Activated naive CD8-positive, alpha-beta T cell treated with anti-CD3 and anti-CD28 coated beads, Interleukin-2, amount 50 U/mL, for 24 hours (primary cell): Measurements from ENCODE around the gene TRIM36.
A peak's percentile ranks its signal among the peaks of the same experiment; 100 is the strongest.

Experiments
- ATAC-seq: fragments of 150-1000 bp; cut with Tn5 transposase; one replicate; pipeline ENCODE4 v1.10.0; 2021
- DNase-seq: peaks from one replicate; pipeline ENCODE4 v3.0.0; 2021
- H3K27ac Mint-ChIP-seq: one replicate; pipeline ENCODE4 v1.8.0; 2021; ENCODE audit warnings: mild to moderate bottlenecking, mixed read lengths
- H3K27me3 Mint-ChIP-seq: one replicate; pipeline ENCODE4 v1.8.0; 2021; ENCODE audit warnings: mixed read lengths
- H3K36me3 Mint-ChIP-seq: one replicate; pipeline ENCODE4 v1.8.0; 2021; ENCODE audit warnings: low read depth, mixed read lengths
- H3K4me1 Mint-ChIP-seq: one replicate; pipeline ENCODE4 v1.8.0; 2021; ENCODE audit warnings: mixed read lengths
- H3K4me3 Mint-ChIP-seq: one replicate; pipeline ENCODE4 v1.8.0; 2021; ENCODE audit warnings: mild to moderate bottlenecking, moderate library complexity, mixed read lengths
- H3K9me3 Mint-ChIP-seq: one replicate; pipeline ENCODE4 v1.8.0; 2021; ENCODE audit warnings: mixed read lengths

The TRIM36 gene

GRCh38 chr5:115169487-115170133, at the start of gene TRIM36:
Gene TRIM36, minus strand, starts transcription at chr5:115169908. Its CDS starts 274 bp downstream, at chr5:115169634.
- peak; percentile 97 for ATAC-seq
- H3K36me3 Mint-ChIP-seq: peaks cover 6% of the 10 kb centered on the region

GRCh38 chr5:115214541-115214940, 44.8 kb upstream of the TRIM36 start:
- Mint-ChIP-seq H3K9me3 (no peaks in the 10 kb centered on the region), H3K4me3 (no peak overlapping the region), H3K27ac (no peak overlapping the region), H3K36me3 (peaks cover 28% of the 10 kb centered on the region), H3K27me3 (no peaks in the 10 kb centered on the region), H3K4me1 (peaks cover 10% of the 10 kb centered on the region)
- ATAC-seq: no peak
- DNase-seq: no peak

More at GRCh38 chr5:115169487-115170133, at the start of gene TRIM36:
- no peak within 1 kb of the TSS for H3K27ac Mint-ChIP-seq
- peaks cover 20% of the 10 kb centered on the region for H3K9me3 Mint-ChIP-seq
- H3K4me1 Mint-ChIP-seq: peaks cover 14% of the 10 kb centered on the region
- H3K27me3 Mint-ChIP-seq: peaks cover 63% of the 10 kb centered on the region
- DNase-seq: peak; percentile 94
- H3K4me3 Mint-ChIP-seq: peak within 1 kb of the TSS; percentile 79

GRCh38 chr5:115209279-115209678, 39.6 kb upstream of the TRIM36 start:
- H3K4me3 Mint-ChIP-seq: no peak overlapping the region

DNA sequence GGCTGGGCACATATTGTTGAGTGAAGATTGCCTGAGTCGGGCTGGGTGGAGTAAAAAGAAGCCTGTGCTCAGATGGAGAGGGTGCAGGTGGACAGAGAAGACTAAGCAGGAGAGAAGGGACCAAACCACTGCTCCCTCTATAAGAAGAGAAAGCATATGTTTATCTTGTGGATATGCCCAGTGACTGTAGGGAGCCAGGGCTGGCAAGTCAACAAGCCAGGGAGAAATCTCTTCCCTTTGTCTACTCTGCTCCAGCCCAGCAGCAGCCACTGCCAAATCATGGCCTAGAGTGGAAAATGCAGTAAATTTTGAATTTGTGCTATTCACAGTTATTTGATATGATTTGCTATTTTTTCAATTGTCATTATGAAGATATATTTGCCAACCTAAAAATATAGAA, 33.2 kb upstream of the TRIM36 start:
- H3K9me3 Mint-ChIP-seq: peaks cover 4% of the 10 kb centered on the region
- H3K4me3 Mint-ChIP-seq: no peak overlapping the region
- no peaks in the 10 kb centered on the region for H3K4me1 Mint-ChIP-seq
- H3K27ac Mint-ChIP-seq: no peak overlapping the region
- H3K36me3 Mint-ChIP-seq: peaks cover 5% of the 10 kb centered on the region
- H3K27me3 Mint-ChIP-seq: no peaks in the 10 kb centered on the region
- ATAC-seq (no peak), DNase-seq (no peak)

More at GRCh38 chr5:115209279-115209678, 39.6 kb upstream of the TRIM36 start:
- Mint-ChIP-seq H3K27me3 (no peaks in the 10 kb centered on the region), H3K27ac (peak overlapping the region; percentile 71), H3K4me1 (peaks cover 17% of the 10 kb centered on the region), H3K9me3 (no peaks in the 10 kb centered on the region), H3K36me3 (peaks cover 23% of the 10 kb centered on the region)
- peak; percentile 46 for DNase-seq
- ATAC-seq: peak; percentile 99

DNA sequence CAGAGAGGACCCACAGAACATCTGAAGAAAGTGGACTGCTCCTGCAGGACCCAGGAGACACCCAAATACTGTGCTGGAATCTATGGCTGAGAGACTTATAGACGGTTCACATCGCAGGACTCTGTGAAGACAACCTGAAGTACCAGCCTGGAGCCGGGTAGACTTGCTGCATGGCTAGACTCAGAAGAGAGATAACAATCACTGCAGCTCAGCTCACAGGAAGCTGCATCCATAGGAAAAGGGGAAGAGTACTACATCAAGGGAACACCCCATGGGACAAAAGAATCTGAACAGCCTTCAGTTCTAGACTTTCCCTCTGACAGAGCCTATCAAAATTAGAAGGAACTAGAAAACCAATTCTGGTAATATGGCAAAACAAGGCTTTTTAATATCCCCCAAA, 26.5 kb upstream of the TRIM36 start:
- Mint-ChIP-seq H3K27ac (no peak overlapping the region), H3K27me3 (peaks cover 1% of the 10 kb centered on the region), H3K4me1 (no peaks in the 10 kb centered on the region), H3K4me3 (no peak overlapping the region), H3K36me3 (peaks cover 3% of the 10 kb centered on the region), H3K9me3 (peaks cover 4% of the 10 kb centered on the region)
- no peak for ATAC-seq
- DNase-seq: no peak

- Mint-ChIP-seq H3K4me3 (no peak overlapping the region), H3K27me3 (peaks cover 1% of the 10 kb centered on the region), H3K27ac (no peak overlapping the region), H3K4me1 (no peaks in the 10 kb centered on the region), H3K36me3 (peaks cover 3% of the 10 kb centered on the region), H3K9me3 (no peaks in the 10 kb centered on the region)
- ATAC-seq (no peak), DNase-seq (no peak)
Measured at GRCh38 chr5:115194676-115195075, 25.0 kb upstream of the TRIM36 start.

- DNase-seq: no peak
- H3K27ac Mint-ChIP-seq: no peak overlapping the region
Measured at GRCh38 chr5:115193295-115193694, 23.6 kb upstream of the TRIM36 start.

DNA sequence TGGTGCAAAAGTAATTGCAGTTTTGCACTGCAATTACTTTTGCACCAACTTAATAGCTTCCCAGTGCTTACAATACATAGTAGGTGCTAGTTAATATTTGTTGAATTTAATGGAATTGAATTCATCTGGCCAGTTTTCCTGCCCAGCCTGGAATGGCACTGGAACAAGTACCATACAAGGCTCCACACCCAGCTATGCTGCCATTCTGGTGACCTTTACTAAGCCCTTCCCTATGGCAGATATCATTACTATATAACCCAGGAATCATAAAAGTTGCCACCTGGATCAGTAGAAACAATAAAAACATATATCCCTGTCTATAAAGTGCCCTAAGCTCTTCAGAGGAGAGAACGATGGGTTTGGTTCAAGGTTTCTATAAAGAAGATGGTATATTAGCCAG, 22.4 kb upstream of the TRIM36 start:
- DNase-seq (no peak), ATAC-seq (no peak)
- peaks cover 3% of the 10 kb centered on the region for H3K36me3 Mint-ChIP-seq
- H3K4me3 Mint-ChIP-seq: no peak overlapping the region
- no peaks in the 10 kb centered on the region for H3K9me3 Mint-ChIP-seq
- H3K27ac Mint-ChIP-seq: no peak overlapping the region
- H3K27me3 Mint-ChIP-seq: peaks cover 4% of the 10 kb centered on the region
- H3K4me1 Mint-ChIP-seq: no peaks in the 10 kb centered on the region

More at GRCh38 chr5:115193295-115193694, 23.6 kb upstream of the TRIM36 start:
- H3K36me3 Mint-ChIP-seq: peaks cover 3% of the 10 kb centered on the region
- H3K4me3 Mint-ChIP-seq: no peak overlapping the region
- peaks cover 1% of the 10 kb centered on the region for H3K27me3 Mint-ChIP-seq
- no peak for ATAC-seq
- no peaks in the 10 kb centered on the region for H3K4me1 Mint-ChIP-seq
- H3K9me3 Mint-ChIP-seq: no peaks in the 10 kb centered on the region

DNA sequence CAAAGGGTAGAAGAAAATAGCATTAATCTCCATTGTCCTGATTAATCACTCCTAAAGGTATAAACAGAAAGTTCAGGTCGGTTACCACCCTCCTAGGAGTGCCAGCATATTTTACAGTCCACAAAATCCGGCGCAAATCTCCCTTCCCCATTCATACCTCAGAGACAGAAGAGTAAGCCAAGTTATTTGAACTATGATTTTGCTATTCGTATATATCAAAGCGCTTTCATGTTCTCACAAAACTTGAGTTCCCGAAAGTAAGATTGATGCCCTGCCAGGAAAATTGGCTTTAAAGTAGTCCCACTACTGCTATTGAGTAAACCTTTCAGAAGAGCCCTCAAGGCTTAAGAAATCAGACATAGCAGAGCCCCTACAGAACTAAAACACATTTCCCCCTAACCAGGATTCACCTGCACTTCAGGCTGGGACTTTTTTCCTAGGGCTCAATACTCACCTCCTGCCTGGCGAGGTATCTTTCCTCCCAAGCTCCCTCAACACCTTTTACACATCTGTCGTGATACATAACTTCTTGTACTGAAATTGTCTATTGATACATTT, 21.8 kb upstream of the TRIM36 start:
- no peak for DNase-seq
- peaks cover 7% of the 10 kb centered on the region for H3K27me3 Mint-ChIP-seq
- H3K9me3 Mint-ChIP-seq: no peaks in the 10 kb centered on the region
- no peaks in the 10 kb centered on the region for H3K4me1 Mint-ChIP-seq
- no peak overlapping the region for H3K4me3 Mint-ChIP-seq
- H3K27ac Mint-ChIP-seq: no peak overlapping the region
- ATAC-seq: no peak
- H3K36me3 Mint-ChIP-seq: peaks cover 3% of the 10 kb centered on the region

GRCh38 chr5:115190388-115190787, 20.7 kb upstream of the TRIM36 start:
- DNase-seq (no peak), ATAC-seq (no peak)
- H3K9me3 Mint-ChIP-seq: peaks cover under 1% of the 10 kb centered on the region
- H3K36me3 Mint-ChIP-seq: peaks cover 3% of the 10 kb centered on the region
- no peaks in the 10 kb centered on the region for H3K4me1 Mint-ChIP-seq
- no peak overlapping the region for H3K4me3 Mint-ChIP-seq
- peaks cover 7% of the 10 kb centered on the region for H3K27me3 Mint-ChIP-seq
- no peak overlapping the region for H3K27ac Mint-ChIP-seq

DNA sequence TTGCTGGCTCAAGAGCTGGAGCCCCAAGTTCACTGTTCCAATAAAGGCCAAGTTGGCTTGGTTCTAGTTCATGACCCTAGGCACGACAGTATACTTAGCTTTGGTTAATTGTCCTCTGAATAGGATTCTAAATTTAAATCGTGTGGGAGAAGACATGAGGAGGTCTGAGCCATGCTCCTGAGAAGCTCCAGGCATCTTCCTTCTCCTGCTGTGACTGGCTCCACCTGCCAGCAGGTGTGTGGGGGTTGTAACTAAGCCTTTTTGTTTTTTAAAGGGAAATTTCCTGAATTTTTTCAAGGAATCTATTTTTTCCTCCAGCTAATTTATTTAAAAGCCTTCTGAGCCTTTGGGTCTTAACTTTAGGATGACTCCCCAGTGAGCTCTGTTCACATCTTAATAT, 20.2 kb upstream of the TRIM36 start:
- no peaks in the 10 kb centered on the region for H3K4me1 Mint-ChIP-seq
- no peak for ATAC-seq
- peaks cover 9% of the 10 kb centered on the region for H3K27me3 Mint-ChIP-seq
- H3K36me3 Mint-ChIP-seq: peaks cover 3% of the 10 kb centered on the region
- no peak overlapping the region for H3K27ac Mint-ChIP-seq
- no peak overlapping the region for H3K4me3 Mint-ChIP-seq
- no peak for DNase-seq
- H3K9me3 Mint-ChIP-seq: peaks cover 4% of the 10 kb centered on the region

GRCh38 chr5:115186794-115187193, 17.1 kb upstream of the TRIM36 start:
- peaks cover 30% of the 10 kb centered on the region for H3K27me3 Mint-ChIP-seq
- DNase-seq (no peak), ATAC-seq (no peak)
- H3K36me3 Mint-ChIP-seq: no peaks in the 10 kb centered on the region
- peaks cover 4% of the 10 kb centered on the region for H3K4me1 Mint-ChIP-seq
- no peak overlapping the region for H3K27ac Mint-ChIP-seq
- no peak overlapping the region for H3K4me3 Mint-ChIP-seq
- H3K9me3 Mint-ChIP-seq: peaks cover 11% of the 10 kb centered on the region

- peaks cover 7% of the 10 kb centered on the region for H3K4me1 Mint-ChIP-seq
- ATAC-seq: no peak
- H3K27me3 Mint-ChIP-seq: peaks cover 46% of the 10 kb centered on the region
- no peak overlapping the region for H3K4me3 Mint-ChIP-seq
- H3K27ac Mint-ChIP-seq: no peak overlapping the region
- DNase-seq: no peak
- no peaks in the 10 kb centered on the region for H3K36me3 Mint-ChIP-seq
- peaks cover 11% of the 10 kb centered on the region for H3K9me3 Mint-ChIP-seq
Measured at GRCh38 chr5:115184770-115185169, 15.1 kb upstream of the TRIM36 start.

DNA sequence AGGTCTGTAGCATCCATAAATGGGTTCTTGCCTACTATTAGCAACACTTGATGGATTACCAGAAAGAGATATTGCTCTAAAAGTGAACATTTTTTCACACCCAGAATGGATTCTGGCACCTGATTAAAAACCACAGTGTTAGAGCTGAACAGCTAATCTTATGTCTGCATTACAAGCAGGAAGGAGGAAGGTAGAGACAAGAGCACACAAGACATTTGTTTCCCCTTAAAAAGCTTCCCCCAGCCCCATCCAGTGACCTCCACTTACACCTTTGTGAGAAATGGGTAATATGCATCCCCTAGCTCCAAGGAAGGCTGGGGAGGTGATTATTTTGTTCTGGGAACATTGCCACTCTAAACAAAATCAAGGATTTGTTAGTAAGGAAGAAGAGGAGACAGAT, 12.0 kb upstream of the TRIM36 start:
- H3K4me1 Mint-ChIP-seq: peaks cover 13% of the 10 kb centered on the region

GRCh38 chr5:115180165-115180709, 10.5 kb upstream of the TRIM36 start:
- peaks cover 80% of the 10 kb centered on the region for H3K27me3 Mint-ChIP-seq
- peaks cover 13% of the 10 kb centered on the region for H3K4me1 Mint-ChIP-seq
- no peak overlapping the region for H3K27ac Mint-ChIP-seq
- H3K9me3 Mint-ChIP-seq: peaks cover 9% of the 10 kb centered on the region
- H3K36me3 Mint-ChIP-seq: no peaks in the 10 kb centered on the region
- ATAC-seq (peak; percentile 39), DNase-seq (peak; percentile 36)
- peak overlapping the region; percentile 79 for H3K4me3 Mint-ChIP-seq

More for the DNA sequence above, 12.0 kb upstream of the TRIM36 start:
- Mint-ChIP-seq H3K36me3 (no peaks in the 10 kb centered on the region), H3K9me3 (peaks cover 11% of the 10 kb centered on the region), H3K27ac (no peak overlapping the region), H3K4me3 (no peak overlapping the region), H3K27me3 (peaks cover 73% of the 10 kb centered on the region)
- DNase-seq: no peak
- no peak for ATAC-seq
